ENCODE measurements around the gene CEP152.

- TF ChIP-seq CTCF (IDR thresholded peaks at IDR 0.05) = no peak
- no peak for TF ChIP-seq POLR2A (IDR thresholded peaks at IDR 0.05)
Observed at GRCh38 chr15:48792408-48792807, 18.5 kb downstream of the CEP152 start.

Measured in Peyer's patch (tissue), 4 donors.